K562 treated with DMSO at 1 percent for 12 hours (cell line): ENCODE results near the gene MARCKS. TPM values are rescaled to one million over a fixed set of nuclear protein-coding genes. Genes with fewer than 3 reads are reported as not detected.

ENCODE experiments used
- total RNA-seq: library from RNA; unstranded; fragments of 300-600 nt; gene quantifications from 2 replicates; pipeline ENCODE4 v1.2.3, GENCODE V29; 2022; ENCODE audit not compliant: insufficient read depth

MARCKS gene, protein sequence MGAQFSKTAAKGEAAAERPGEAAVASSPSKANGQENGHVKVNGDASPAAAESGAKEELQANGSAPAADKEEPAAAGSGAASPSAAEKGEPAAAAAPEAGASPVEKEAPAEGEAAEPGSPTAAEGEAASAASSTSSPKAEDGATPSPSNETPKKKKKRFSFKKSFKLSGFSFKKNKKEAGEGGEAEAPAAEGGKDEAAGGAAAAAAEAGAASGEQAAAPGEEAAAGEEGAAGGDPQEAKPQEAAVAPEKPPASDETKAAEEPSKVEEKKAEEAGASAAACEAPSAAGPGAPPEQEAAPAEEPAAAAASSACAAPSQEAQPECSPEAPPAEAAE
- 2.6 and 4.5 TPM in 2 replicates for total RNA-seq

DNA sequence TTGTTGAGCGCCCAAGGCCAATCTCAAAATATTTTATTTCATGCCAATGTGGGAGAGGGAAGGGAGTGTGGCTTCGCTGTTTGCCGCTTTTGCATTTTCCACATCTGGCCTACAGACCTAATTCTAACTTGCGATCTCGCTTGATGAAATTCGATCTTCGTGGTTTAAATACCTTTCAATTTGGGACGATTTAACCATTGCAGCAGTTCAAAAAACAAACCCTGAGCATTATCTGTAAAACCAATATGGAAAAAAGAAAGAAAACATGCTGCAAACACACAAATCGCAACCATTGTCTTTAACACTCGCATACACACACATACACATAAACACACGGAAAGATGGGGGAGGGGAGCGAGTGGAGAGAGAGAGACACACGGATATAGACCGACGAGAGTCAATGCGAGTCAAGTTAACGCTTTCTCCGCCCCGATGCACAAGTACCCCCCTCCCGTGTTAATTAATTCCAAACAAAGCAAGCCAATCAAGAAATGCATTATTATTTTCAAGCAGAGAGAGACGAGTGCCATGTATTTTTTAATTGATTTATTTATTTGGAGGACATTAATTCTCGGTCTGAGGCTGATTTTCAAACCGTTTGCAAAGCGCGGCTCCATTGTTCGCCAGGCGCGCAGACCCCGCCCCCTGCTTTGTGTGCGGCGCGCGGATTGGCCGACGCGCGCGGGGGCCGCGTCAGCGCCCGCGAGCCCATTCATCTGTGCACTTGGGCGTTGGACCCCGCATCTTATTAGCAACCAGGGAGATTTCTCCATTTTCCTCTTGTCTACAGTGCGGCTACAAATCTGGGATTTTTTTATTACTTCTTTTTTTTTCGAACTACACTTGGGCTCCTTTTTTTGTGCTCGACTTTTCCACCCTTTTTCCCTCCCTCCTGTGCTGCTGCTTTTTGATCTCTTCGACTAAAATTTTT is at the start of gene MARCKS:
TSS of gene MARCKS (plus strand) at position 721 of the 931 bp plus-strand sequence. CDS start 401 bp downstream, outside the sequence.

Other genes starting within 250 kb of the MARCKS start
- 75.7 and 133 TPM in 2 replicates for gene HDAC2, start 113.8 kb downstream of the MARCKS start, total RNA-seq